ENCODE data around the gene TRMT11.
"Not testable (repeated sequence)": the region's sequence is repeated elsewhere in the genome, so short reads cannot be mapped to it uniquely, and the experiment has no call there.

TRMT11 gene

GRCh38 chr6:125956506-125957390, 29.6 kb upstream of the TRMT11 start, which contains the start of gene HINT3:
TSS of gene HINT3 (plus strand) at chr6:125956770. CDS start at chr6:125956978, 208 bp downstream.
- peak; percentile 98 for DNase-seq (ENCODE audit: low spot score)

DNA sequence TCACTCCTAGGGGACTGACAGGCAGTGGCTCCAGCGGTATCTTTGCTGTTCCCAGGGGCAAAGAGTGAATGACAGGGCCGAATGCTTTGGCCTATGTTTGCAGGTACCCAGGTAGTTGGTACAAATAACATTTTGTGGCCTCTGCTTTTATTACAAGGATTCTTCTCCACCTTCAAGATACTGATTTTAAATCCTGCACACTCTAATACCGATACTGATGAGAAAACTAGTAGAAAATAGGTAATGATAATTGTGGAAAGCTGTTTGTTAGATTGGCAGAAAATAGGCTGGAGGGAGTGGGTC, 29.0 kb upstream of the TRMT11 start:
- DNase-seq (ENCODE audit: low spot score), result no peak

DNA sequence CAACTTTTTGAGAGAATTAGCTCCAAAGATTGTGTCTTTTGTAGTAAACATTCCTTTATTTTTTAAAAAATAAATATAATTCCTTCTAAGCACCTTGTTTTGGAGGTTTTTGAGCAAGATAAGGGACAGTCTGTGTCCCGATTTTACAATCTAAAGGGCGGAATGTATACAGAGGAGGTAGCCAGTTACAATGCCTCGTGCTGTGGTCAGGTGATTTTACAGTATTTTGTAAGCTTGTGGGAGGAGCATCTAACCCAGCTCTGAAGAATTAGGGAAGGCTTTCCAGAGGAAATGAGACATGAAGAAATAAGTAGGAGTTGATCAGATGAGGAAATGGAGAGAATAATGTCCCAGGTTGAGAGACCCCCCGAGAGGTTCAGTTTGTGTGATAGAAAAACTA, 28.5 kb upstream of the TRMT11 start:
- no peak for DNase-seq (ENCODE audit: low spot score)

- DNase-seq (ENCODE audit: low spot score), result no peak
Measured at GRCh38 chr6:125959041-125959440, 27.3 kb upstream of the TRMT11 start.

- DNase-seq (ENCODE audit: low spot score), result no peak
Measured at GRCh38 chr6:125961117-125961516, 25.2 kb upstream of the TRMT11 start.

- DNase-seq (ENCODE audit: low spot score), result no peak
Measured at GRCh38 chr6:125962900-125963497, 23.3 kb upstream of the TRMT11 start.

DNA sequence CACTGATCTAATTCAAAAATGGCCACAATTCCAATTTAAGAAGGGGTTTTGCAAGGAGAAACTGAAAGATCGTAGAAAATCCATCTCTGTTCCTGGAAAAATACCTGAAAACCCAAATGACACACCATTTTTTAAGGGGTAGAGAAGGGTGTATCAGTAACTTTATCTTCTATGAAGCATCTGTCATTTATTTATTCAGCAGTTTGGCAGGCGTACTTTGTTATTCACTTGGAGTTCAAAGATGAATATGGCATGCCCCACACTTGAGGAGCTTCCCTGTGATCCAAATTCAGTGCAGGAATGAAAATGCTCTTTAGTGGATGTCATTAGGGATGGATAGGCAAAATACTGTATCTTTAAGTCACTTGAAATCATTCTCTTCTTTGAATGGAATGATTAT, 22.5 kb upstream of the TRMT11 start:
- DNase-seq (ENCODE audit: low spot score), result no peak

- DNase-seq (ENCODE audit: low spot score), result no peak
Measured at GRCh38 chr6:125966569-125966968, 19.8 kb upstream of the TRMT11 start.

DNA sequence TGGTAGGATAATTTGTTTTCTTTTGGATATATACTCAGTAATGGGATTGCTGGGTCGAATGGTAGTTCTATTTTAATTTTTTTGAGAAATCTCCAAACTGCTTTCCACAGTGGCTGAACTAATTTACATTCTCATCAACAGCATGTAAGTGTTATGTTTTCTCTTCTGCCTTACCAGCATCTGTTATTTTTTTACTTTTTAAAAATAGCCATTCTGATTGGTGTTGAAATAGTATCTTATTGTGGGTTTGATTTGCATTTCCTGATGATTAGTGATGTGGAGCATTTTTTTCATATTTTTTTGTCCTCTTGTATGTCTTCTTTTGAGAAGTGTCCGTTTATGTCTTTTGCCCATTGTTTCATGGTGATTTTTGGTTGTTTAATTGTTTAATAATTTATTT, 17.8 kb upstream of the TRMT11 start:
- no peak for DNase-seq (ENCODE audit: low spot score)

DNA sequence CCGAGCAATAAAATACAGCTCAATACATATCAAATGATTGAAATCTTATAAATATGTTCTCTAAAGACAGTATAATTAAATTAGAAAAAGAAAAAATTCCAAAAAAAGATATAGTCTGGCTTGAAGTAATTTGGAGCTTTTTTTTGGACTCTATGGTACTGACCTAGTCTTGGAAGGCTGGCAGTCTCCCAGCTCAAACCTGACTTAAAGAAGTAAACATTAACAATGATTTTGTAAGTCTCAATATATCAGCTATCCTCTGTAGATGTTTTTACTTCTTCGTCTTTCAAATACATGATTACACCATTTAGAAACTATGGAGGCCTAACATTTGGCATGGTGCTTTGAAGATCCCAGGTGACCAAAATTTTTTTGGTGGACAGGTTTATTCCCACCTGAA, 15.6 kb upstream of the TRMT11 start:
- DNase-seq (ENCODE audit: low spot score), result no peak

DNA sequence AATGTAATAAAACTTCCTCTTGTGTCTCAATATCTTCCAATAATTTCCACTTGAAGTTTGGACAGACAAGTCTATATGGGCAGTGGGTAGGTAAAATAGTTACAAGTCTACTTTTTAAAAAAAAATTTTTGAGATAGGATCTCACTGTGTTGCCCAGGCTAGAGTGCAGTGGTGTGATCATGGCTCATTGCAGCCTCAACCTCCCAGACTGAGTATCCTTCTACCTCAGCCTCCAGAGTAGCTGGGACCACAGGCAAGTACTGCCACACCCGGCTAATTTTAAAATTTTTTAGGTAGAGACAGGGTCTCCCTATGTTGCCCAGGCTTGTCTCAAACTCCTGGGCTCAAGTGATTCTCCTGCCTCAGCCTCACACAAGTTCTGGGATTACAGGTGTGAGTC, 13.9 kb upstream of the TRMT11 start:
- not testable (repeated sequence) for DNase-seq (ENCODE audit: low spot score)

- peak; percentile 49 for DNase-seq (ENCODE audit: low spot score)
Measured at GRCh38 chr6:125974214-125974866, 12.0 kb upstream of the TRMT11 start.

DNA sequence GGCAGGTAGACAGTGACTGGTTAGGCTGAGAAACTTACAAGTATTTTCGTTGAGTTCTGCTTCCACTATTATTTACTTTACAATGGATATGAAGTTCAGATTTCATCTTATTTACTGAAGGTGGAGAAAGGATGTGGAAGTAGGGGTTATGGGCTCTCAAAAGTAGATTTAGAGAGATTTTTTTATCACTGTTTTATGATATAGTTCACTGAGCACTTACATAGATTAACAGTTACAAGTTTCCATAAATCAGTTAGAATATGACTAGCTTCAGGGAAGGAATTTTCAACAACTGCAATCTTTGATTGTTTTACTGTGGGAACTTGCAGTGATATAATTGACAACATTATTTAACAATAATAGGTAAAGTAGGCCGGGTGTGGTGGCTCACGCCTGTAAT, 7.2 kb upstream of the TRMT11 start:
- no peak for DNase-seq (ENCODE audit: low spot score)

DNA sequence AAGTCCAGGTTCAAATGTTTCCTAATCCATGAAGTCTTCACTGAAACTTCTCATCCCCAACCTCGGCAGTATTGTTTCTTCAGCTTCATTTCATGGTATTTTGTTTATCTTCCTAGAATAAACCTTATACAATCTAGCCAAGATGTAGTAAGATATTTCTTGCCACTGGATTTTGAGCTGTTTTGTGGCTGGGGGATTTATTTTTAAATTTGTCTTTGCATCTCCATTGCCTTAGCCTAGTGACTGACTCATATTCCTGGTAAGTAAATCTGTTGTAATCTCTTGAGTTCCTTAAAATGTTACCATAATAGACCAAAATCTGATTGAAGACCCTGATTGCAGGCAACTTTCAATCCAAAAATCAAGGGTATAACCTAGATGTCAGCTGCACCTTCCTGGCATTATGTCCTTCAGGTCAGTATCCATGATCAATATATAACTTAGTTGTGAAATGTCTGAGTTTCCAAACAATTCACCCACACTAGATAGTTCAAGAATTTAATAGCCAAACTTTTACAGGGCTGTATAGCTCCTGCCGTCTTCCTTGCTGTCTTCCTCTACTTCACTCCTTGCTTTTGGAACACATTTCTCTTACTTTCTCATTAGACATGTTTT, 4.7 kb upstream of the TRMT11 start:
- no peak for DNase-seq (ENCODE audit: low spot score)

DNA sequence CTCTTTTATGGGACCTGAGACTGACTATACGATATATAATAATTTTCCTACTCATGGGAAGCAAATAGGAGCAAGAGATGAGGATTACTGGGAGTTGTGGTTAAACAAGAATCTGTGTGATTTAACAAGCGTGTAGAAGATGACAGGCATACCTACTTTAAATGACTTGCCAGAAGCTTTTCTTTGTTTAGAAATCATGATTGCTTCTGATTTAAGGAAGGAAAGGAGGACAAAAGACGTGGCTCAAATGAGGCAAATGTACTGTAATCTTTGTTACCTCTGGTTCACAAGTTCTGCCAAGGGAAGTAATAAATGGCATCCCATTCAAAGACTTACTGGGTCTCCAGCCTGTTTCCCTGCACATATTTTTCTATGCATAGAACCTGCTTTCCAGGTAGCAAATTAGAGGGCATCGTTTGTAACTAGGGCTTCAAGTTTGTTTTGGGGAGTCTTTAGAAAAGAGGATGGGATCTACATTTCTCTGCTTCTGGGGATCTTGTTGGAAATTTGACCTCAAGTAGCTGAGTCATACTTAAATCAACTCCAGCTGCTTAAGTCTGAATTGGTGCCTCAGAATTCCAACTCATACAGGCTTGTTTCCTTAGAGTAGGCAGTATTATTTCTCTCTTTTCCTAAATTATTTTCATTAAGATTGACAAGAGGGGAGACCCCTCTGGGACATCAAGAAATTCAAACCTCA, 2.9 kb upstream of the TRMT11 start:
- DNase-seq (ENCODE audit: low spot score), result no peak

- DNase-seq (ENCODE audit: low spot score), result no peak
Measured at GRCh38 chr6:125984311-125984710, 2.0 kb upstream of the TRMT11 start.

DNA sequence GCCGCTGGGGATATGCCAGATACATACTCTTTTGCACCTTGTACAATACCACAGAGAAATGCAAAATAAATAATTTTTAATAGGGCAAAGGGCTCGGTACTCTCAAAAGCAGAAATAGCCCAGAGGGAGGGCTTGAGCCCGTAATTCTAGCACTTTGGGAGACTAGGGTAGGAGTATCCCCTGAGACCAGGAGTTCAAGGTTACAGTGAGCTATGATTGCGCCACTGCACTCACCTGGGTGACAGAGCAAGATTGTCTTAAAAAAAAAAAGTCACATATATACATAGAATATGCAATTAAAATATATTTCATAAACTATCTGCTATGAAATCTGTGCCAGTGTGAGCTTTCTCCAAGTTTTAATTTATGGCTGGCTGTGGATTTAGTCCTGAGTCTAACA, 818 bp upstream of the TRMT11 start:
- DNase-seq (ENCODE audit: low spot score), result no peak

DNA sequence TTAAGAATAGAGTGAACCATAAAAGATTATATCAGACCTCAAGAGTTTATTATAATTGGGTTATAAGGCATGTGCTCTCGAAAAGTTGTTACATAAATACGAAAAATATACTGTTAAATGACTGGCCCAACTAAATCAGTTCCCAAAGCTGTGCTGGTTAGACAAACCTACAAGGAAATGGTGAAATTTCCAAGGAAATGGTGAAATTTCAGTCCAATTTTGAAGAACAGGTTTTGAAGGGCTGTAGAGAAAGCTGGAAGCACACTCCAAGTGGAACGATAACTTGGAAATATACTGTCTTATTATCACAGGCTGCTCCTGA, 400 bp upstream of the TRMT11 start:
- no peak for DNase-seq (ENCODE audit: low spot score)

DNA sequence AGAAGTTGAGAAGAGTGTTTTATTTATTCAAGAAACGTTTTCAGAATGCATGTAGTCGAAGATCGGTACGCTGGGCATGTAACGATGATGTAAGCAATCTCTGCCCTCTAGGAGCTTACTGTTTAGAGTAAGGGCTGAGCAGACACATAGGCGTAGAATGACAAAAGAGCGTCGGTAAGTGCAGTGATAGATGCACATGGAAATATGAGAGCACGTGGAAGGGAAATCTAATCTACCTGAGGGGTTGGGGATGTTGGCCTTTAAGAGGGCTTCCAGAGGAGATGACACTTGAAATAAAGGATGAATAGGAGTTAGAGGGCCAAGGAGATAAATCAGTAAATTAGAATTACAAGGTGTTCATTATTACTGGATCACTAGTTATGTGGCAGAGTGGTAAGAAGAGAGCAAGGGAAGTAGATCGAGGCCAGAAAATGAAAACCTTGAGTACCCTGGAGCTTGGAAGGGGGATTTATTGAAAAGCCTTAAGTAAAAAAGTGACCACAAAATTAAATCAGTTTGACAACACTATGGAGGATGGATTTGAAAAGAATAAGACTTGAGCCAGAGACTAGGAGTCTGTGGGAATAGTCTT, 782 bp downstream of the TRMT11 start:
- DNase-seq (ENCODE audit: low spot score), result peak; percentile 19

DNA sequence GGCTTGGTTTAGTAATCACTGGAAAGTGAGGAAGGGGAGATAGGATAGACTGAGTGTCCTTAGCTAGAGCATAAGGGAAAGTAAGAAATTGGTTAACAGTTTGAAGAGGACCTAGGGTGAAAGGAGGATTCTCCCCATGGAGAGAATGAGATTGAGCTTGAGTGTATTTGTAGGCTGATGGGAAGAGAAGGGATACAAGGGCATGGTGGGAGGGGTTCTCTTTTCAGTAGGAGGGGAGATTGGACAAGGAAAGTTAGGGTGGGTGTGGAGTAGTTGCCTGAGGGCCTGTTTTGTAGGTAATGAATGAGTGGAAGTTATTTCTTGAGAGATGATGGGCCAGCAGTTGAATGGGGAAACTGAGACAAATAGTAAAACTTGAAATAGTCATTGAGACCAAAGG, 1.9 kb downstream of the TRMT11 start:
- DNase-seq (ENCODE audit: low spot score), result no peak

DNA sequence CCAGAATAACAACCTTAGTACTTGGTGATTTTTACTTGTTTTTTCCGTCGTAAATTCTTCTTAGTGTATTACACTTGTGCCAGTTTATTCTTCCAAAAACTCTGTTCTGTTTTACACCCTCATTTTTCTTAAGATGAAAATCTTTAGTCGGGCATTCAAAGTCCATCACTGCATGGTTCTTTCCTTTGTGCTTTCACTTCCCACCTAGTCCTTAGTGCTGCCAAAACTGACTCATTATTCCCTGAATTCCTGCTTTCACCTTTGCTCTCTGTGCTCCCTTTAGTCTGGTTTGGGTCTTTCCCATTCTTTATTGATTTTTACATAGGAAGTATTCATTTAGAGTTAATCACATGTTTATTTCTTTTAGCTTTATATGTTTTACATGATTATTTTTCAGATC, 3.3 kb downstream of the TRMT11 start:
- no peak for DNase-seq (ENCODE audit: low spot score)

- DNase-seq (ENCODE audit: low spot score), result no peak
Measured at GRCh38 chr6:125991653-125992052, 5.3 kb downstream of the TRMT11 start.

Measured in activated CD4-positive, alpha-beta T cell treated with anti-CD3 and anti-CD28 coated beads, Interleukin-2, Interleukin-4, amounts not matched to agents 100 ng/mL and 50 ng/mL, durations not matched to agents 16 hours and 8 hours (primary cell).